HepG2 (cell line): Measurements from ENCODE around the gene IL1RAP. TPM values are rescaled to one million over a fixed set of nuclear protein-coding genes. Genes with fewer than 3 reads are reported as not detected.

Source experiments
- BRD4 ChIP-seq: sonication (generic); formaldehyde crosslinking; IDR thresholded peaks from 2 replicates; pipeline ENCODE4 v1.4.0; 2020; ENCODE audit warnings: missing genetic modification reagents
- FOXO1 ChIP-seq: sonication (generic); formaldehyde crosslinking; IDR thresholded peaks from 2 replicates; pipeline ENCODE4 v1.4.0; 2020; ENCODE audit warnings: missing genetic modification reagents
- MYC ChIP-seq: sonication (generic); formaldehyde crosslinking; IDR thresholded peaks from 2 replicates; pipeline ENCODE4 v1.9.0; 2021; ENCODE audit warnings: missing genetic modification reagents, borderline replicate concordance
- PPARG ChIP-seq: conservative IDR thresholded peaks from 2 replicates; pipeline ENCODE4 v1.6.1; 2016; ENCODE audit warnings: missing biosample characterization, missing genetic modification reagents
- REST ChIP-seq, 2 experiments: IDR thresholded peaks; 2 replicates each; pipeline ENCODE4 v1.6.1; 2011 to 2012; ENCODE audit warnings: low read length in 2 of 2, borderline replicate concordance in 1 of 2, low read depth in 1 of 2, mild to moderate bottlenecking in 1 of 2, moderate library complexity in 1 of 2
- SIX4 ChIP-seq: sonication (generic); formaldehyde crosslinking; IDR thresholded peaks from 2 replicates; pipeline ENCODE4 v1.4.0; 2020; ENCODE audit warnings: missing genetic modification reagents
- ZMYM2 ChIP-seq: sonication (generic); formaldehyde crosslinking; IDR thresholded peaks from 2 replicates; pipeline ENCODE4 v1.8.0; 2022; ENCODE audit warnings: mild to moderate bottlenecking, missing genetic modification reagents
- ZNF329 ChIP-seq: sonication (generic); formaldehyde crosslinking; IDR thresholded peaks from 2 replicates; pipeline ENCODE4 v1.9.0; 2021; ENCODE audit warnings: low read depth, mild to moderate bottlenecking, missing genetic modification reagents
- ZNF552 ChIP-seq: sonication (generic); formaldehyde crosslinking; IDR thresholded peaks from 2 replicates; pipeline ENCODE4 v1.9.0; 2022; ENCODE audit warnings: missing genetic modification reagents, mild to moderate bottlenecking, borderline replicate concordance
- ZNF792 ChIP-seq: IDR thresholded peaks from 2 replicates; pipeline ENCODE4 v1.6.1; 2016
- ZNF800 ChIP-seq: sonication (generic); formaldehyde crosslinking; IDR thresholded peaks from 2 replicates; pipeline ENCODE4 v1.4.0; 2020; ENCODE audit warnings: missing genetic modification reagents
- ZSCAN25 ChIP-seq: sonication (generic); formaldehyde crosslinking; IDR thresholded peaks from 2 replicates; pipeline ENCODE4 v1.8.0; 2022; ENCODE audit warnings: mild to moderate bottlenecking, missing genetic modification reagents
- ZXDC ChIP-seq: sonication (generic); formaldehyde crosslinking; IDR thresholded peaks from 2 replicates; pipeline ENCODE4 v1.5.0; 2020; ENCODE audit warnings: mild to moderate bottlenecking, missing genetic modification reagents
- polyA plus RNA-seq, 8 experiments: library from polyadenylated mRNA; depleted of rRNA in 3 of 8; stranded (reverse) in 7 of 8; unstranded in 1 of 8; fragments of >200 nt; fragmentation: Illumina TruSeq in 4 of 8; extraction: Trizol in 4 of 8; gene quantifications; 2 replicates each; pipeline versions ENCODE4 v1.2.1 to v1.2.3, GENCODE V29; 2011 to 2016; ENCODE audit warnings: low read depth in 4 of 8, missing spikeins in 1 of 8, mixed read lengths in 1 of 8; ENCODE audit not compliant: insufficient read depth in 1 of 8
- total RNA-seq, 5 experiments: library from RNA; depleted of rRNA; stranded (reverse); fragments of >200 nt; fragmentation: Illumina TruSeq; extraction: Trizol; gene quantifications; 2 replicates each; pipeline ENCODE4 v1.2.3, GENCODE V29; 2016; ENCODE audit warnings: low read depth in 1 of 5

The IL1RAP gene
- total and polyA plus RNA-seq, 2 of the 13 experiments (the other 11 are each of a cell fraction or from before 2014, with no cell fraction given): 18.3 to 54.9 TPM

DNA sequence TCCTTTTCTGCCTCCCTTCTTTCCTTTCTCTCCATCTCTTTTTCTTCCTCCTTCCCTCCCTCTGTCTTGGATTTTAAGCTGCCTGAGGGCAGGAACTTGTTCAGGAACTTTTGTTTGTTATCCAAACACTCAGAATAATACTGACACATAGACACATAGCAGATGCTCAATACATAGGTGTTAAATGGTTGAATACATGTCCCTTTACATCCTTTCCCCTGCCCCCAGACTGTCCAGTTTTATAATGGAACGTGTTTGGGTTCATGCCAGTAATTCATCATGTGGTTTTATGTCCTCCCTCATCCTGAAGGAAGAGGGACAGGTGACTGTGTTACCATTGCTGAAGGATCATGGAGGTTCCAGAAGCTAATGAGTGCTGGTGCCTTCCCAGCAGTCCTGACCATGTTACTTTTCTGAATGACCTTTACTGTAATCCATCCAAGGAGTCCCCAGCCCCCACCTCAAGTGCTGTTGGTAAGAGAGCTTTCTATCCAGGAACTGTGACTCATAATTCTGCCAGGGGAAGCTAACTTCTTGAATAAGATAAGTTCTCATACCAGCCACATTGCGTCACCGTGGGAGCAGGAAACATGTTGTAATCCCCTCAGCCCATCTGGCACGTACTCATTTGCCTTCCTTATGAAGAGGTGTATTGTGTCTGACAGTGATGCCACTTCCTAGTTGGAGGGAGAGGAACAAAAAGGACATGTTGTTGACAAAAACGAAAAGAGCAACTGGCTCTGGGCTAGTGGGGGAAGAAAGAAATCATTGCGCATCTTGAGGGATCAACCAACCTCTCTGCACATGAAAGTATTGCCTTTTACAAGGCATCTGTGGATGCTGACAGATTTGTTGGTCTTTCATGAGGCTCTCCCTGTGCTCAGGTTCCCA is 52.4 kb downstream of the IL1RAP start (continued):
- TF ChIP-seq ZXDC (CRISPR knock-in tag) (0 out of 2 replicates have a peak, but pooled peaks have one; percentile 68), ZNF792 (CRISPR knock-in tag) (peak; percentile 90), MYC (no peak), BRD4 (CRISPR knock-in tag) (0 out of 2 replicates have a peak, but pooled peaks have one; percentile 18), ZNF552 (CRISPR knock-in tag) (no peak), FOXO1 (peak; percentile 96), SIX4 (CRISPR knock-in tag) (peak; percentile 75), PPARG (CRISPR knock-in tag) (peak; percentile 87), ZNF800 (CRISPR knock-in tag) (no peak), REST (IDR thresholded peaks at IDR 0.05; ENCODE audit: borderline replicate concordance in 1 of 2, low read depth in 1 of 2, low read length in 2 of 2) (peak in 1 of 2 experiments; percentile 57; a peak in 1 of 4 replicates), ZMYM2 (peak; percentile 89), ZSCAN25 (CRISPR knock-in tag) (0 out of 2 replicates have a peak, but pooled peaks have one; percentile 18), ZNF329 (CRISPR knock-in tag) (no peak)
